Neuronal stem cell (in vitro differentiated cells): ENCODE results near the gene SNAP25.

Experiments
- DNase-seq: peaks from one replicate; pipeline ENCODE4 v3.0.0-alpha.2; 2013; ENCODE audit warnings: low spot score
- H2AFZ ChIP-seq: one replicate; pipeline ENCODE4 v1.6.1; 2013; ENCODE audit warnings: mild to moderate bottlenecking, low read length, inconsistent platforms
- H2AK5ac ChIP-seq: 2 replicates; pipeline ENCODE4 v1.6.1; 2013; ENCODE audit warnings: low read depth, mild to moderate bottlenecking, inconsistent platforms, low read length, moderate library complexity, mixed read lengths
- H2BK120ac ChIP-seq: 2 replicates; pipeline ENCODE4 v1.6.1; 2013; ENCODE audit warnings: low read depth, mild to moderate bottlenecking, inconsistent platforms, low read length, moderate library complexity, mixed read lengths
- H2BK12ac ChIP-seq: one replicate; pipeline ENCODE4 v1.6.1; 2013; ENCODE audit warnings: low read length, inconsistent platforms
- H2BK15ac ChIP-seq: 2 replicates; pipeline ENCODE4 v1.6.1; 2013; ENCODE audit warnings: mild to moderate bottlenecking, low read length, inconsistent platforms, mixed read lengths
- H2BK5ac ChIP-seq: one replicate; pipeline ENCODE4 v1.6.1; 2013; ENCODE audit warnings: inconsistent platforms, mild to moderate bottlenecking, low read length, moderate library complexity
- H3K14ac ChIP-seq: one replicate; pipeline ENCODE4 v1.6.1; 2013; ENCODE audit warnings: low read length, inconsistent platforms
- H3K18ac ChIP-seq: 2 replicates; pipeline ENCODE4 v1.6.1; 2013; ENCODE audit warnings: low read length, inconsistent platforms
- H3K23ac ChIP-seq: 2 replicates; pipeline ENCODE4 v1.6.1; 2013; ENCODE audit warnings: low read depth, mild to moderate bottlenecking, mixed read lengths, low read length, inconsistent platforms; ENCODE audit not compliant: poor library complexity
- H3K27ac ChIP-seq: replicated peaks from 3 replicates; pipeline ENCODE4 v1.5.1; 2013; ENCODE audit warnings: low read length, inconsistent platforms
- H3K27me3 ChIP-seq, 3 experiments: 2 replicates each; pipeline ENCODE4 v1.6.1; 2013; ENCODE audit warnings: low read length in 3 of 3, mild to moderate bottlenecking in 2 of 3, inconsistent platforms in 1 of 3, low read depth in 1 of 3, mixed read lengths in 1 of 3, moderate library complexity in 1 of 3; ENCODE audit not compliant: control insufficient read depth in 3 of 3, insufficient read depth in 3 of 3
- H3K36me3 ChIP-seq, 2 donors: replicated peaks in 1 of 2; 2 replicates each; pipeline ENCODE4 v1.6.1; 2013; ENCODE audit warnings: low read length in 2 of 2; ENCODE audit not compliant: control insufficient read depth in 2 of 2, insufficient read depth in 2 of 2
- H3K4ac ChIP-seq: 2 replicates; pipeline ENCODE4 v1.6.1; 2013; ENCODE audit warnings: inconsistent platforms, mild to moderate bottlenecking, low read length, moderate library complexity
- H3K4me1 ChIP-seq, 2 donors: 1 replicate in 1 of 2; 2 replicates in 1 of 2; pipeline ENCODE4 v1.6.1; 2013; ENCODE audit warnings: low read length in 2 of 2, low read depth in 1 of 2; ENCODE audit not compliant: control insufficient read depth in 2 of 2, insufficient read depth in 1 of 2
- H3K4me2 ChIP-seq: one replicate; pipeline ENCODE4 v1.6.1; 2013; ENCODE audit warnings: mild to moderate bottlenecking, low read length, inconsistent platforms; ENCODE audit not compliant: insufficient read depth, poor library complexity, severe bottlenecking
- H3K4me3 ChIP-seq, 2 donors: 2 replicates each; pipeline ENCODE4 v1.5.1; 2013; ENCODE audit warnings: low read length in 2 of 2, mild to moderate bottlenecking in 2 of 2, inconsistent platforms in 1 of 2, moderate library complexity in 1 of 2
- H3K79me1 ChIP-seq: one replicate; pipeline ENCODE4 v1.6.1; 2013; ENCODE audit warnings: low read depth, mild to moderate bottlenecking, inconsistent platforms, low read length, moderate library complexity
- H3K9ac ChIP-seq: one replicate; pipeline ENCODE4 v1.6.1; 2013; ENCODE audit warnings: mild to moderate bottlenecking, low read depth, low read length, inconsistent platforms; ENCODE audit not compliant: poor library complexity
- H3K9me3 ChIP-seq, 2 donors: replicated peaks in 1 of 2; 2 replicates each; pipeline versions ENCODE3 to v1.6.1; 2013; ENCODE audit warnings: low read length in 2 of 2, mild to moderate bottlenecking in 2 of 2, inconsistent platforms in 1 of 2, low read depth in 1 of 2, mixed read lengths in 1 of 2, moderate library complexity in 1 of 2; ENCODE audit not compliant: control insufficient read depth in 2 of 2, insufficient read depth in 1 of 2
- H4K8ac ChIP-seq: one replicate; pipeline ENCODE4 v1.6.1; 2013; ENCODE audit warnings: low read depth, mild to moderate bottlenecking, inconsistent platforms, low read length, moderate library complexity
- H4K91ac ChIP-seq: one replicate; pipeline ENCODE4 v1.6.1; 2013; ENCODE audit warnings: low read length, low read depth, mild to moderate bottlenecking, inconsistent platforms; ENCODE audit not compliant: poor library complexity
- WGBS, 2 donors: extraction: QIAGEN DNeasy Blood & Tissue Kit; methylation state at CpG; one replicate each; pipeline ENCODE4 v1.1.7; 2013; ENCODE audit warnings: missing lambda C conversion rate in 2 of 2, mixed read lengths in 1 of 2; ENCODE audit not compliant: insufficient read length in 2 of 2, insufficient replicate concordance in 1 of 2; ENCODE audit errors: extremely low coverage in 2 of 2; 5-methylcytosine and 5-hydroxymethylcytosine counted together

SNAP25 gene

DNA sequence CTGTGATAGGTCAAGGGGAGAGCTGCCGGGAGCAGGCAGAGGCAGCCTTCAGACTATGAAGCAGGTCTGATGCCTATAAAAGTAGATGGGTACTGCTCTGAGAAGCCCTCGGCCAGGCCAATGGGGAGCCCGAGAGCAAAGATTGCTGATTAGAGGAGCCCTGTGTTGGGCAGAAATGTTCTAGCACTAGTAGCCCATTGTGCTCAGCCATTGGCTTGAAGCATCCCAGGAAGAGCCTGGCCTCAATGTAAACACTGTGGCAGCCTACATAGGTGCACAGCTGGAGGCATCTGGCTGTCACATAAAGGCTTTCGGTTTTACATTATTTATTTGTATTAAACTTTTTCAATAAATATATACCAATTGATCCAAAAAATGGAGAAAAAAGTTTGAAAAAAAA lies 67.7 kb downstream of the SNAP25 start:
- H2BK15ac ChIP-seq, result no peak overlapping the region
- H3K4me1 ChIP-seq, result peaks cover 0 to 2% of the 10 kb centered on the region in 2 donors
- H2AK5ac ChIP-seq, result no peak overlapping the region
- no peak for DNase-seq
- no peak overlapping the region for H2BK5ac ChIP-seq
- no CpG with 5 or more reads among the region's 4 CpGs for WGBS, 2 donors
- no peak overlapping the region for H3K4me3 ChIP-seq
- H2BK120ac ChIP-seq, result no peak overlapping the region
- H3K27ac ChIP-seq, result no peak overlapping the region
- H2BK12ac ChIP-seq, result no peak overlapping the region
- H3K36me3 ChIP-seq, result no peaks in the 10 kb centered on the region
- no peak overlapping the region for H3K9ac ChIP-seq
- H4K8ac ChIP-seq, result no peak overlapping the region
- no peak overlapping the region for H4K91ac ChIP-seq
- no peak overlapping the region for H3K14ac ChIP-seq
- H3K23ac ChIP-seq, result no peak overlapping the region
- no peak overlapping the region for H3K4me2 ChIP-seq
- H2AFZ ChIP-seq, result no peak overlapping the region
- H3K27me3 ChIP-seq, result no peaks in the 10 kb centered on the region
- H3K79me1 ChIP-seq, result no peaks in the 10 kb centered on the region
- H3K9me3 ChIP-seq, result no peaks in the 10 kb centered on the region
- peak overlapping the region; percentile 13 for H3K18ac ChIP-seq
- H3K4ac ChIP-seq, result no peak overlapping the region

GRCh38 chr20:10288421-10288820 lies 69.8 kb downstream of the SNAP25 start:
- H2AFZ ChIP-seq, result no peak overlapping the region
- no peak overlapping the region for H3K14ac ChIP-seq

DNA sequence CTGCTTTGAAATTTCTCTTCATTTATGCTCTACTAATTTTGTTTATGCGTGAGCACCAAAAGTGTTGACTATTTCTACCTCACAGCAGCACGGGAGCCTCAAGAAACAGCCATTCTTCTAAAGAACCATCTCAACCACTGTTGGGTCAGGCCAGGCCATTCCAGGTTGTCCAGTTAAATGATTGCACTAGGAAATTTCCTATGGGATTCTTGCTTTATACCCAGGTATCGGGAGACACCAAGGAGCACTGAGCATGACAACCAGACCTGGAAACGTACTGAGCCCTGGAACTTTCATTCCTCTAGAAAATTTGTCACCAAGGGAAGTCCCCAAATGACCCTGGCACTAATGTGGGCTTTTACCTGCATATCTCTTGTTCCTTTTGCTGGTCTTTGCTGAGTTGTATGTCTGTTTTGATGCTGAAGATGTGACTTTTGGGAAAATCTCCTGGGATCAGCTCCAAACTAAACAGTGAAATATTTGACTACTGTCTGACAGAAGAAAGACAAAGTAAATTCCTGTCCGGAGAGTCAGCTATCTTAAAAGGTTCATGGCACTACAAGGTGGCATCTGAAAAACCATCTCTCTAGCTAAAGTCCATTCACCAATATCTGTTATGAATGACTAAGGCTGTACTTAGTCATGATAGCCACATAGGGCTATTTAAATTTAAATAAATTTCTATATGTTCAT lies 70.5 kb downstream of the SNAP25 start:
- Histone ChIP-seq H4K8ac (no peak overlapping the region), H3K27me3 (no peaks in the 10 kb centered on the region), H2BK5ac (no peak overlapping the region), H3K9ac (no peak overlapping the region), H2BK120ac (no peak overlapping the region), H3K79me1 (no peaks in the 10 kb centered on the region), H2BK15ac (no peak overlapping the region), H3K4ac (no peak overlapping the region), H4K91ac (no peak overlapping the region), H3K4me1 (peaks cover 0 to 2% of the 10 kb centered on the region in 2 donors), H3K4me3 (no peak overlapping the region), H3K18ac (no peak overlapping the region), H2AFZ (no peak overlapping the region), H3K23ac (no peak overlapping the region), H3K36me3 (no peaks in the 10 kb centered on the region), H3K27ac (no peak overlapping the region), H3K14ac (no peak overlapping the region), H2AK5ac (no peak overlapping the region), H2BK12ac (no peak overlapping the region), H3K4me2 (no peak overlapping the region), H3K9me3 (no peaks in the 10 kb centered on the region)
- WGBS, 2 donors, result no CpG with 5 or more reads among the region's 5 CpGs
- no peak for DNase-seq

More at GRCh38 chr20:10288421-10288820, 69.8 kb downstream of the SNAP25 start:
- Histone ChIP-seq H3K18ac (no peak overlapping the region), H2BK15ac (no peak overlapping the region), H4K91ac (no peak overlapping the region), H3K36me3 (no peaks in the 10 kb centered on the region), H2BK120ac (no peak overlapping the region), H3K79me1 (no peaks in the 10 kb centered on the region), H3K4ac (no peak overlapping the region), H2AK5ac (no peak overlapping the region), H3K4me1 (peaks cover 0 to 2% of the 10 kb centered on the region in 2 donors), H2BK12ac (no peak overlapping the region), H3K9ac (no peak overlapping the region), H4K8ac (no peak overlapping the region), H3K27ac (no peak overlapping the region), H3K23ac (no peak overlapping the region), H3K27me3 (no peaks in the 10 kb centered on the region), H3K9me3 (no peaks in the 10 kb centered on the region), H3K4me2 (no peak overlapping the region), H3K4me3 (no peak overlapping the region), H2BK5ac (no peak overlapping the region)
- DNase-seq, result no peak
- WGBS, 2 donors, result no CpG with 5 or more reads among the region's 5 CpGs

GRCh38 chr20:10291568-10292248 lies 73.1 kb downstream of the SNAP25 start:
- Histone ChIP-seq H3K14ac (no peak overlapping the region), H4K91ac (no peak overlapping the region), H2AFZ (no peak overlapping the region), H2BK5ac (no peak overlapping the region), H3K4me2 (no peak overlapping the region), H3K4me1 (no peaks in the 10 kb centered on the region), H3K18ac (no peak overlapping the region), H2AK5ac (no peak overlapping the region), H3K27me3 (no peaks in the 10 kb centered on the region), H2BK120ac (no peak overlapping the region), H3K36me3 (no peaks in the 10 kb centered on the region), H3K79me1 (no peaks in the 10 kb centered on the region), H3K4ac (no peak overlapping the region), H3K23ac (no peak overlapping the region), H3K27ac (no peak overlapping the region), H2BK15ac (no peak overlapping the region), H3K4me3 (no peak overlapping the region), H3K9me3 (no peaks in the 10 kb centered on the region), H2BK12ac (no peak overlapping the region), H4K8ac (no peak overlapping the region), H3K9ac (no peak overlapping the region)
- DNase-seq, result no peak
- no CpG with 5 or more reads among the region's 2 CpGs for WGBS, 2 donors
